Measurements from ENCODE around the gene LANCL2. TPM values are rescaled to one million over a fixed set of nuclear protein-coding genes. Genes with fewer than 3 reads are reported as not detected.
A peak's percentile ranks its signal among the peaks of the same experiment; 100 is the strongest.

LANCL2 gene
- polyA plus RNA-seq, 3 donors: 6.4 to 11.8 (median 8.3) TPM

GRCh38 chr7:55472928-55473725 lies 108.0 kb downstream of the LANCL2 start:
- no peak overlapping the region for H3K9ac ChIP-seq (ENCODE audit: insufficient read depth, low read length, poor library complexity, severe bottlenecking)
- no peaks in the 10 kb centered on the region for H3K79me2 ChIP-seq (ENCODE audit: insufficient read depth, low read length)
- no peaks in the 10 kb centered on the region for H3K4me1 ChIP-seq (ENCODE audit: control insufficient read depth in 1 of 2, insufficient read depth in 2 of 2, low read length in 2 of 2)
- no peak for TF ChIP-seq CTCF (IDR thresholded peaks at IDR 0.05)
- intact Hi-C loops (cut with micrococcal nuclease): no loop called here
- Mint-ChIP-seq H3K27me3 (ENCODE audit: low read depth in 3 of 3) (no peaks in the 10 kb centered on the region), H3K36me3 (peaks cover 36 to 43% of the 10 kb centered on the region in 2 donors), H3K27ac (peak overlapping the region in 1 of 7 donors; percentile 63), H3K4me1 (peaks cover 4% of the 10 kb centered on the region), H3K9me3 (peaks cover 0 to 5% (median 0%) of the 10 kb centered on the region in 7 donors), H3K4me3 (no peak overlapping the region)
- no peak overlapping the region for H2AFZ ChIP-seq (ENCODE audit: insufficient read depth, low read depth, low read length, poor library complexity, severe bottlenecking)
- peak in 1 of 3 donors; percentile 2 for DNase-seq
- no peak overlapping the region for H3K4me2 ChIP-seq (replicated peaks; ENCODE audit: extremely low read depth, low read length, poor library complexity, severe bottlenecking)
- no peak overlapping the region for H3K4me3 ChIP-seq (replicated peaks in 1 of 3; ENCODE audit: low read depth in 2 of 3, low read length in 3 of 3)
- H3K36me3 ChIP-seq (replicated peaks in 1 of 2; ENCODE audit: control insufficient read depth in 1 of 2, insufficient read depth in 2 of 2, low read length in 2 of 2): peaks cover 6 to 43% of the 10 kb centered on the region in 2 donors
- H4K20me1 ChIP-seq (ENCODE audit: insufficient read depth, low read length): peaks cover 7% of the 10 kb centered on the region
- H3K27ac ChIP-seq (ENCODE audit: low read depth in 1 of 2, low read length in 2 of 2): no peak overlapping the region
- H3K27me3 ChIP-seq (ENCODE audit: control insufficient read depth in 2 of 2, insufficient read depth in 2 of 2, low read length in 2 of 2): no peaks in the 10 kb centered on the region
- 98% methylated on average over 15 of the region's 25 CpGs for WGBS (ENCODE audit: insufficient coverage)
- no peaks in the 10 kb centered on the region for H3K9me3 ChIP-seq (replicated peaks in 1 of 2; ENCODE audit: control insufficient read depth in 1 of 2, insufficient read depth in 1 of 2, low read length in 2 of 2)

- Histone ChIP-seq H3K4me1 (ENCODE audit: control insufficient read depth in 1 of 2, insufficient read depth in 2 of 2, low read length in 2 of 2) (no peaks in the 10 kb centered on the region), H3K79me2 (ENCODE audit: insufficient read depth, low read length) (no peaks in the 10 kb centered on the region), H3K27me3 (ENCODE audit: control insufficient read depth in 2 of 2, insufficient read depth in 2 of 2, low read length in 2 of 2) (no peaks in the 10 kb centered on the region), H3K36me3 (replicated peaks in 1 of 2; ENCODE audit: control insufficient read depth in 1 of 2, insufficient read depth in 2 of 2, low read length in 2 of 2) (peaks cover 6 to 38% of the 10 kb centered on the region in 2 donors), H3K9ac (ENCODE audit: insufficient read depth, low read length, poor library complexity, severe bottlenecking) (no peak overlapping the region), H3K27ac (ENCODE audit: low read depth in 1 of 2, low read length in 2 of 2) (no peak overlapping the region), H4K20me1 (ENCODE audit: insufficient read depth, low read length) (peaks cover 12% of the 10 kb centered on the region), H3K4me2 (replicated peaks; ENCODE audit: extremely low read depth, low read length, poor library complexity, severe bottlenecking) (no peak overlapping the region), H3K9me3 (replicated peaks in 1 of 2; ENCODE audit: control insufficient read depth in 1 of 2, insufficient read depth in 1 of 2, low read length in 2 of 2) (no peaks in the 10 kb centered on the region), H3K4me3 (replicated peaks in 1 of 3; ENCODE audit: low read depth in 2 of 3, low read length in 3 of 3) (no peak overlapping the region), H2AFZ (ENCODE audit: insufficient read depth, low read depth, low read length, poor library complexity, severe bottlenecking) (no peak overlapping the region)
- Mint-ChIP-seq H3K27ac (no peak overlapping the region), H3K36me3 (peaks cover 31 to 39% of the 10 kb centered on the region in 2 donors), H3K27me3 (ENCODE audit: low read depth in 3 of 3) (no peaks in the 10 kb centered on the region), H3K4me3 (no peak overlapping the region), H3K9me3 (peaks cover 0 to 2% (median 0%) of the 10 kb centered on the region in 7 donors), H3K4me1 (peaks cover 4% of the 10 kb centered on the region)
- no peak for TF ChIP-seq CTCF (IDR thresholded peaks at IDR 0.05)
- WGBS (ENCODE audit: insufficient coverage): 96% methylated on average over 7 of the region's 10 CpGs
- no peak for DNase-seq
- intact Hi-C loops (cut with micrococcal nuclease): no loop called here
Measured at GRCh38 chr7:55473932-55474331, 108.8 kb downstream of the LANCL2 start.

Data from CD14-positive monocyte (primary cell).